Measurements from ENCODE around the gene ZNF618. TPM values are rescaled to one million over a fixed set of nuclear protein-coding genes. Genes with fewer than 3 reads are reported as not detected.

ZNF618 gene
- total RNA-seq, 1 donor from 2014 or later, result 0.02 TPM

DNA sequence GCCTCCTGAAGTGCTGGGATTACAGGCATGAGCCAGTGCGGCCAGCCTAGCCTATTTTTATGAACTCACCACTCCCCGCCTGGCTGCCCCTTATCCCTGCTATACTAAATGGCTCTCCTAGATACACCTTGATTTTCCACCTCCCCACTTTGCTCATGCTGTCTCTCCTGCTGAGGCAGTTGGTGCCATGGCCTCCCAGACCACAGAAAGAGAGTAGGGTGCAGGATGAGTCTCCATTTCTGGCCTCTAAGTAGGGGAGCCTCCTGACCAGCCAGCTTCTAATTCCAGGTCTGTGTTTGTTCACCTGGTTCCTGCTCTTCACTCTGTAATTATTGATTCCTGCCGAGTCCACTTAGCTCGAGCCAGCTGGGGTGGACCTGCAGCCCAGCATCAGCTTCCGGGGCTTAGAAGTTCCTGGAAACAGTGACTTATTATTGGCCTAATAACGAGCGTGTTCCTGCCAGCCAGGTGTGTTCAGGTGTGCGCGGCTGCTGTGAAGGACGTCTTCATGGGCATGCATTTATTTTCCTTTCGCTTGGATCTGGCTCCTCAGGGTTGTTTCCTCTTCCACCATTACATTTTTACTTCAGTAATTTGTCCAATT lies 34.0 kb downstream of the ZNF618 start:
- intact Hi-C loops (cut with micrococcal nuclease), result no loop called here

DNA sequence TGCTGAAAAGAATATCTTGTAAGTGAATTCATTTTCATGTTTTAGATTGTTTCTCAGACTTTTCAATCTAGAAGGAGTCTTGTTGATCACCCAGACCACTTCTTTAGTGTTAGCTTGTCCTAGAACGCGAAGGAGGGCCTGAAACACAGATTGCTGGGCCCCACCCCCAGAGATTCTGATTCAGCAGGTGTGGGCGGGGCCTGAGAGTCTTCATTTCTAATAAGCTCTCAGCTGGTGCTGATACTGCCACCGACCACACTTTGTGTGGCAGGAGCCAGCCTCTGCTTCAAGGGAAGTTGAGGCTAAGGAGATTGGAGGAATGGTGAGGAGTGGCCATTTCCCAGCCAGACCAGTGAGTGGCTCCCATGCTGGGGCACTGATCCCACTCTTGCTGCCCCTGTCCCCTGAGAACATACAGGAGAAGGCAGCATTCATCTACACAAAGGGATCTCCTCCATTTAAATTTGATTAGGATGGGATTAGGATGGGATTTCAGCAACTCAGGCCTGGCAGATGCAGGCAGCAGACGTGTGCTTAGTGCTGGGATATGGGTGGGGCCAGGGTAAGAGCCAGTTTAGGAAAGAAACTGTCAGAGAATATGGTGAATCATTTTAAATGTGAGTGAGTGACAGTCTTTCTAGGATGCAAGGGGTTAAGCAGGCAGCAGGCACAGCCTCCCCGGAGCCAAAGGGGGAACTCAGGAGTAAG lies 35.9 kb downstream of the ZNF618 start:
- intact Hi-C loops (cut with micrococcal nuclease), result no loop called here

DNA sequence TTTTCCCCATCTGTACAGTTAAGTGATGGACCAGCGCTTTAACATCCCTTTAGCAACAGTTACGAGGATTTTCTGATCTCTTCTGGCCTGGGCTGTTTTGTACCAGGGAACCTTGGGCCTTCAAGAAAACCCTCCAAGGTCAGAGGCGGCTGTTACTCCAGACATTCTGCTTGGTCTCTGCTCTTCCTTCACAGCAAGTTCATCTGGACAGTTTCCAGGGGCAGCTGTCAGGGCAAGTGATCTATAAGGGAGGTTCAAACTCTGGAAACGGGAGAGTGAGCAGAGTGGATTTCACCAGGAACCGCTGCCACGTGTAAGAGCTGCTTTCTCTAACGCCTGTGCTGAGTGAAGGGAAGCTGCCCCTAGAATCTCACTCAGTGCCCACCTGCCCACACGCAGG lies 36.7 kb downstream of the ZNF618 start:
- intact Hi-C loops (cut with micrococcal nuclease), result no loop called here

GRCh38 chr9:113913426-113914195 lies 37.5 kb downstream of the ZNF618 start:
- intact Hi-C loops (cut with micrococcal nuclease), result no loop called here

GRCh38 chr9:113914517-113914916 lies 38.4 kb downstream of the ZNF618 start:
- intact Hi-C loops (cut with micrococcal nuclease), result no loop called here

DNA sequence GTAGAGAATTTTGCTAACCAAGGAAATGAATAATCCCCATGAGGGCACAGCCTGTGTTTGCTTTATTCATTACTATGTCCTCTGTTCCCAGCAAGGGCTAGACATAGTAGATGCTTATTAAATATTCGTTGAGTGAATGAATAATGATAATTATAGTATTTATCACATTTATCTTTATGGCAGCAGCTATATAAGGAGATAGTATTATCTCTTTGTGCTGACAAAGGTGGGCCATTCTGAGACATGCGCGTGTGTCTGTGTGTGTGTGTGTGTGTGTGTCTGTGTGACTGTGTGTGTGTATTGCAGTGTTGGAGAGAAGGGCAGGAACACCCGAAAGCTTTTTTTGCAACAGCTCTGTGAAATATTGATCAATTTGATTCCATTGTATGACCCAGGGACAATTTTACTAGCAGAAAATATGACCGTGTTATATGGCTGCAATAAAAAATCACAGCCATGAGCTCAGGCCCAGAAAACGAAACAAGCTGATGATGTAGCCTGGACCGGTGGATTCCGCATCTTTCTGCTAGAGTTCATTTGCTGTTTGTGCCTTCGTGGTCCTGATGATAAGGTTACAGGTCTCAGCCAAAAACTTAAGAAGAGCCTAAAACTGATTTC lies 39.8 kb downstream of the ZNF618 start:
- intact Hi-C loops (cut with micrococcal nuclease), result no loop called here

DNA sequence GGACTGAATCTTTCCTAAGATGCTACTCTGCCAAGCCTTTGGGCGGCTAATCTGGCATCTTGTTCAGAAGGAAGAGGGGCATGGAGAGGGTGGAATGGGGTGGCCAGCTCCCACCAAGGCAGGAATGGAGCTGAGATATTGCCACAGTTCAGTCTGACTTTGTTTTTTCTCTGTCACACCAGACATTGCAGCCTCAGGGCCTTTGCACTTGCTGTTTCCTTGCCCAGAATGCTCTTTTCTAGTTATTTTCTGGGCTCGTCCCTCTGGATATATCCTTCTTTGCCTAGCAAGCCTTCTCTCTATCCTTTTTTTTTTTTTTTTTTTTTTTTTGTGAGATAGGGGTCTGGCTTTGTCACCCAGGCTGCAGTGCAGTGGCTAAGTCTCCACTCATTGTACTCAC lies 40.8 kb downstream of the ZNF618 start:
- intact Hi-C loops (cut with micrococcal nuclease), result no loop called here

DNA sequence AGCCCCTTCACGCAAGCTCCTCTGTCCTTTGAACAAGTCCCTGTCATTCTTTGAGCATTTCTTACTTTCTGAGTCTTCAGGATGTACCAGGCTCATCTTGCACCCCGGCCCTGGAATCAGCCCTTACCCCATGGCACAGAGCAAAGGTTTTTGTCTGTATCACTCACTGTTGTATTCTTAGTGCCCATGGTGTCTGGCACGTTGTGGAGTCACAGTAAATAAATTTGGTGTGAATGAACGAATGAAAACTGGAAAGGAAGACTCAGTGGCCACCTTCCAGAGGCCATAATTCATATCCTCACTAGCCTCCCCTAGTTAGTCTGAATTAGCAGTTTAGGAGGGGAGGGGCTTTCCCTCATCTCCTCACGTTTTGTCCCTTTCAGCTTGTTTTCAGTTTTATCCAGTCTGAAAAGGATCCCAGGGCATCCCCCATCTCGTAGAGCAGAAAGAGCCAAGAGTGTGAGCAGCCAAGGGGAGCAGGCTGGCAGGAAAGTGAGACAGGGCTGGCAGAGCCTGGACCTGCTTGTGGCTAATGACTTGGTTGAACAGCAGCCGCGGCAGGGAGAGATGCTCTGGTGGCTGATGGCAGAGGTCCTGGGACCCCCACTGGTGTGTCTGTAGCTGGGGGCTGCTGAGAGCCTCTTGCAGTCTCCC lies 42.7 kb downstream of the ZNF618 start:
- intact Hi-C loops (cut with micrococcal nuclease), result no loop called here

DNA sequence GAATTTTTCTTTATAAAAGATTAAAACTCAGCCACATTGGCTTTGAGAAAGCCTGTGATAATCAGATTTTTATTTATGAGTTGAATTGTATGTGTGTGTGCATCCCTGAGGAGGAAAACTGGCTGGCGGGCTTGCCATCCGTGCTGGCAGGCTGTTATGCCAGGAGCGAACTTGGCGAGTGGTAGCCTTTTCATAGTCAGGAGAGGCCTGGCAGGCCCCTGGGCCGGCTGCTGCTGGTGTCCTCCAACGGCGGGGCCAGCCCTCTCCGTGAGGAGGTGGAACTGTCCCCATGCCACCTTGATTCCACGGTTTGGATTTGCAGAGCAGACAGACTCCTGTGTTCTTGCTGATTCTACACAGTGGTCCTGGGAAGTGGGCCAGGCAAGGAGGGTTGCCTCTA lies 43.3 kb downstream of the ZNF618 start:
- intact Hi-C loops (cut with micrococcal nuclease), result no loop called here

GRCh38 chr9:113919871-113920270 lies 43.8 kb downstream of the ZNF618 start:
- intact Hi-C loops (cut with micrococcal nuclease), result no loop called here

DNA sequence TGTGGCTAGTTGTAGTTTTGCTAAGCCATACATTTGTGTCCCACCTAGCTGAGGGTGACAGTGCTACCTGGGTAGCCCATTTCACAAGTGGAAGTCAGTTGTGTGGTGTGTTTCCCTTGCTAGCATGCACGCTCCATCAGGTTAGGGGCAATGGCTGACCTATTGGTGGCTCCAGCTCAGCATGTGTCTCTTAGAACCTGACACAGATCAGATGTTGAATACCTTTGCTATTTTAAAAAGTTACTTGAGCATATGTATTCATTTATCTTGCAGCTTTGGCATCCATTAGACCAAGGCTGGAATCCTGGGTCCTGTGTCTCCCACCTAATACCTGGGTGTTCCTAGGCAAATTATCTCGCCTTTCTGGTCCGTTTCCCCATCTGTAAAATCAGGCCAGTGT lies 44.8 kb downstream of the ZNF618 start:
- intact Hi-C loops (cut with micrococcal nuclease), result no loop called here

DNA sequence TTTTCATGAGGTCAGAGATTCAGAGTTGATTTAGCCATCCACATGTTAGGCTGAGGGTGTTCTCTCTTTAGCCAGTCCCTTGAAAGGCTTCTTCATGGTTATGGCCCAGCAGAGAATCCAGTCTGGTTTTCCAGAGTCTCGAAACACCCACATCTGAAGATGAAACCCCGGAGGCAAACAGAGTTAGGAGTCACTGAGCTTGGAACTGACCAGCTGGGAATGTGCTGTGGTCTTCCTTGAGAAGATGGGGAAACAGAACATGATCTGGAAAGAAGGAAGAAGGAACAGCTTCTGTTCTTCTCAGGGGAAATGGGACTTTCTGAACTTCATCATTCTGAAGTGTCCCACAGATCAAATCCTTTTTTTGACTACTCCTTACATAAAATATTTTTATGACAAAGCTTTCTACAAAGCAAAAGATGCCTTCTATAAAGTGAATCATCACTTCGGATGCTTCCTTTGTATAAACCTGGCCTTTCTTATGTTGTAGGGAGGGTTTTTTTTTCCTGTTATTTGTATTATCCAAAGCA lies 45.4 kb downstream of the ZNF618 start:
- intact Hi-C loops (cut with micrococcal nuclease), result no loop called here

- intact Hi-C loops (cut with micrococcal nuclease), result no loop called here
These were observed 46.1 kb downstream of the ZNF618 start for GRCh38 chr9:113922160-113922559.

GRCh38 chr9:113926211-113926610 lies 50.1 kb downstream of the ZNF618 start:
- intact Hi-C loops (cut with micrococcal nuclease), result no loop called here

- intact Hi-C loops (cut with micrococcal nuclease), result no loop called here
These were observed 51.2 kb downstream of the ZNF618 start for GRCh38 chr9:113927277-113927676.

DNA sequence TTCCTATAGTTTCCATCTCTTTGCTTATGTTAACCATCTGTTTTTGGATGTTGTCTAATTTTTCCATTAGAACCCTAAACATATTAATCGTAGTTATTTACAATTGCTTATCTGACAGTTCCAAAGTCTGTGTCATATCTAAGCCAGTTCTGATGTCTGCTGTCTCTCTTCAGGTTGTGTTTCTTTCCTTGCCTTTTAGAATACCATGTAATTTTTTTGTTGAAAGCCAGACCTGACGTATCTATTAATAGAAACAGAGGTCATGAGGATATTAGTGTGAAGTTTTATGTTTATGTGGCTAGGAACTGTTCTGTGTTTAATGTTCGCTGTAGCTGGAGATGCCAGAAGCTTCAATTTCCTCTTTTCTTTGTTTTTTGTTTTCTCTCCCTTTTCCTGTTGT lies 52.2 kb downstream of the ZNF618 start:
- intact Hi-C loops (cut with micrococcal nuclease), result no loop called here

- intact Hi-C loops (cut with micrococcal nuclease), result no loop called here
These were observed 53.7 kb downstream of the ZNF618 start for GRCh38 chr9:113929634-113930389.

- intact Hi-C loops (cut with micrococcal nuclease), result no loop called here
These were observed 54.3 kb downstream of the ZNF618 start for GRCh38 chr9:113930390-113930783.

DNA sequence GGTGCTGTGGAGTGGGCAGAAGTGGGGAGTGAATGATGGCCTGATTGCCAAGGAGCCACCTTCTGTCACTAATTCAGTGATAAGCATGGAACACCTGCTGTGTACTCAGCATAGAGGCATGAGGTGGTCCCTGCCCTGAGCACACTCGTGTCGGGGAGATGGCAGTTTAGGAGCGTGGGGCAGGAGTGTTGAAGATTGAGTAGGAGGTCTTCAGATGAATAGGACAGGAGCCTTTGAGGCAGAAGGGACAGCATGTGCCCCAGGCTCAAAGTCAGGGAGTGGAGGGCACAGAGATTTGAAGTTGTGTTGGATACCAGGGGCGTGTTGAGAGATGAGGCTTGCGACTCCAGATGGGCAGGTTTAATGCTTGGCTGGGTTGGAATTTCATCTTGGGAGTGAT lies 55.0 kb downstream of the ZNF618 start:
- intact Hi-C loops (cut with micrococcal nuclease), result no loop called here

- intact Hi-C loops (cut with micrococcal nuclease), result no loop called here
These were observed 55.7 kb downstream of the ZNF618 start for GRCh38 chr9:113931777-113932176.

Data from T-helper 1 cell treated with Interleukin-12 subunit alpha and Interleukin-12 subunit beta and Interleukin-4 antibody, amounts not matched to agents 30 ng/mL and 1 ng/mL, for 36 hours (primary cell).